CMK (cell line): ENCODE measurements around the gene DHFR.
"Not testable (repeated sequence)": the region's sequence is repeated elsewhere in the genome, so short reads cannot be mapped to it uniquely, and the experiment has no call there.

Source experiments
- DNase-seq: peaks from one replicate; pipeline ENCODE4 v3.0.0-alpha.2; 2010; ENCODE audit warnings: low read depth

The DHFR gene

GRCh38 chr5:80654391-80655230, at the start of gene DHFR, which contains the start of gene MSH3:
Gene DHFR, minus strand, starts transcription at chr5:80654983. Its CDS starts 494 bp downstream, at chr5:80654489.
Gene MSH3, plus strand, starts transcription at chr5:80654652. Its CDS starts 76 bp downstream, at chr5:80654728.
- DNase-seq: peak; percentile 76

GRCh38 chr5:80704221-80704620, 49.4 kb upstream of the DHFR start:
- DNase-seq: no peak

- DNase-seq: no peak
Measured at GRCh38 chr5:80703747-80704146, 49.0 kb upstream of the DHFR start.

GRCh38 chr5:80703291-80703690, 48.5 kb upstream of the DHFR start:
- DNase-seq: no peak

GRCh38 chr5:80701597-80701996, 46.8 kb upstream of the DHFR start:
- no peak for DNase-seq

GRCh38 chr5:80698369-80698768, 43.6 kb upstream of the DHFR start:
- DNase-seq: no peak

GRCh38 chr5:80697100-80697499, 42.3 kb upstream of the DHFR start:
- no peak for DNase-seq

GRCh38 chr5:80696450-80696849, 41.7 kb upstream of the DHFR start:
- DNase-seq: no peak

- DNase-seq: no peak
Measured at GRCh38 chr5:80695666-80696065, 40.9 kb upstream of the DHFR start.

GRCh38 chr5:80689627-80690026, 34.8 kb upstream of the DHFR start:
- DNase-seq: no peak

GRCh38 chr5:80688648-80689420, 34.1 kb upstream of the DHFR start:
- DNase-seq: no peak

GRCh38 chr5:80686757-80687156, 32.0 kb upstream of the DHFR start:
- no peak for DNase-seq

GRCh38 chr5:80676706-80677105, 21.9 kb upstream of the DHFR start:
- no peak for DNase-seq

- DNase-seq: no peak
Measured at GRCh38 chr5:80672140-80672736, 17.5 kb upstream of the DHFR start.

- no peak for DNase-seq
Measured at GRCh38 chr5:80668016-80668969, 13.5 kb upstream of the DHFR start.

- DNase-seq: no peak
Measured at GRCh38 chr5:80667384-80667783, 12.6 kb upstream of the DHFR start.

GRCh38 chr5:80665057-80665456, 10.3 kb upstream of the DHFR start:
- no peak for DNase-seq

- DNase-seq: no peak
Measured at GRCh38 chr5:80662108-80662507, 7.3 kb upstream of the DHFR start.

GRCh38 chr5:80660661-80661060, 5.9 kb upstream of the DHFR start:
- not testable (repeated sequence) for DNase-seq

GRCh38 chr5:80659106-80659505, 4.3 kb upstream of the DHFR start:
- DNase-seq: no peak

GRCh38 chr5:80656425-80656824, 1.6 kb upstream of the DHFR start:
- no peak for DNase-seq
